Endometrial microvascular endothelial cells (primary cell): ENCODE data around the gene SEC16B. TPM values are rescaled to one million over a fixed set of nuclear protein-coding genes. Genes with fewer than 3 reads are reported as not detected.

Experiments used
- in situ Hi-C: cut with HindIII; loops from 2 replicates; pipeline ENCODE4 v1.10.0; 2017; ENCODE audit warnings: low sequenced_read_pairs, low pct_unique_long_range_greater_than_20kb; ENCODE audit errors: inconsistent ontology term
- total RNA-seq: library from RNA; depleted of rRNA; stranded (reverse); fragments of >200 nt; gene quantifications from one replicate; pipeline ENCODE4 v1.2.3, GENCODE V29; 2015; ENCODE audit errors: inconsistent ontology term

SEC16B gene
- total RNA-seq, 1 donor from 2014 or later = 2.4 TPM

GRCh38 chr1:177979272-177979671 lies 9.4 kb upstream of the SEC16B start:
- in situ Hi-C loops = no loop called here

DNA sequence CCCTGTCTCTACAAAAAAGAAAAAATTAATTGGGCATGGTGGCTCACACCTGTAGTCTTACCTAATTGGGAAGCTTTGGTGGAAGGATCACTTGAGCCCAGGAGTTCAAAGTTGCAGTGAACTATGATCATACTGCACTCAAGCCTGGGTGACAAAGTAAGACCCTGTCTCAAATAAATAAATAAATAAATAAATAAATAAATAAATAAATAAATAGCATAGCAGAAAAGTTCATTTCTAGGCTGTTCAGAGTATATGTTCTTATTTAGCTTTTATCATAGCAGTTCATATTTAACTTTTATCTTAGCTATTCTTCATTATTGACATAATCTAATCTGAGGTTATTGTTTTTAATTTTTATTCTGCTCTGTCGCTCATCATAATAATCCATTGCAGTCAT lies 8.7 kb upstream of the SEC16B start:
- in situ Hi-C loops = no loop called here

DNA sequence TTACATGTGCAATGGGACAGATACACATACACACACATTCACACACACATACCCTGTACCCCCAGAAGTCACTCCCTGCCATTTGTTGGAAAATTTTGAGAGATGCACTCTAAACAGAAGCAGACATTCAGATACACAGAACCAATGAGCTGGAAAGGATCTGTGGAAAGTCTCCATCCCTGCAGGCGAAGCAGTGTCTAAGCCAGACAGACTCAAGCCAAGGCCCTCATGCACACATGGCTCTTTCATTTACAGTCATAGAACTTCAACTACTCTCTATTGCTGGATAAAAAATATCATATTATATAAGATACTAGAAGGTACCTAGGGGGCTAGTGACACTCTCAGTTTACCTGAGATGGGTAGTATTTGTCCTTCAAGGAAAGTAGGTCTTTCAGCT lies 7.3 kb upstream of the SEC16B start:
- in situ Hi-C loops = no loop called here

DNA sequence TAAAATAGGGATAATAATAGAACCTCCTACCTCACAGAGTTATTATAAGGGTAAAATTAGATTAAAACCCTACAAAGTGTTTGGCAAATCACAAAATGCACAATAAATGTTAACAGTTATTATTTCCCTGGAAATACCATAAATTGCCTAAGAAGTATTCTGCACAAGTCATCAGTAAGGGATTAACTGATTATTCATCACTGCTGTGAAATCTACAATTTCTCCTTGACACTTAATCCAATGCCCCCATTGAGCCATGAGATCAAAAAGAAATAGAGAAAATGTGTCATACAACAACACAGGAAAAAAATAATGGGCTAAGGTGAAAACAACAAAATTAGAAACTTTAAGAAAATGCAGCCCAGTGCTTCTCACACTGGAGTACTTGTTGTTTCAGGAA lies 6.7 kb upstream of the SEC16B start:
- in situ Hi-C loops = no loop called here

DNA sequence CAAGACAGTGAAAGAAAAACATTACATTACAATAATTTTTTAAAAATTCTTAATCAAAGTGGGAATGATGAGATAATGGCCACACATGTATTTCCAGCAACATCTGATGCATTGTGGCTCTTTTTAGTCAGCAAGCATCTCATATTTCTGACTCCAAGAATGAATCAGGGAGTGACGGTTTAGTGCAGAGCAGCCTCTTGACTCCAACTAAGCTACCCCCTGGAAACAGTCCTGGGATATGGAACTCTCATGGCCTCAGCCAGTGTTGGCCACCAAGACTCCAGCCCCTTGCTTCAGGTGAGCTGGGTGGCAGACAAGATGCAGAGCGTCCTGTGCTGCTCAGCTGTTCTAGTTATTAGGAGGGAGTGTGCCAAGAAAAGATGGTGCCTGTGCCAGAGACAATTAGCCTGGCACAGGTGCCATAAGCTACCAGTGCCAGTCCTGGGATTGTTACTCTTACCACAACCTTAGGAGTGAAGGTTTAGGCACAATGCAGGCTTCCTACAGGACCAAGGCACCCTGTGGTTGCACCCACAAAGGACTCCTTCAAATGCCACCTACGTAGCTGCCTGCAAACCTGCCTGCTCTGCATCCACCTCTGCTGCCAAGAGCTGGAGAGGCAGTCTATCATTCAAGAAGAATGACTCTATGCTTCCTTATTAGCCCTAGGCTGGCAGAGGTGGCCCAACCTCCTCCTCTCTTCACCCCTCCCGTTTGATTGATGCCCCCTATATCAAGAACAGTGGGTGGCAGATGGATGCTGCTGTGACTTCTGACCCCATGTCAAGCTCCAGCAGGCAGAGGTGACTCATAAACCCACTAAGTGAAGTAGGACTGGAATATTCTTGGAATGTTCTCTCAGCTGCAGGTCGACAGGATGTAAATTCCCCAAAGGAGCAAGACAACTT lies 6.0 kb upstream of the SEC16B start:
- in situ Hi-C loops = no loop called here

DNA sequence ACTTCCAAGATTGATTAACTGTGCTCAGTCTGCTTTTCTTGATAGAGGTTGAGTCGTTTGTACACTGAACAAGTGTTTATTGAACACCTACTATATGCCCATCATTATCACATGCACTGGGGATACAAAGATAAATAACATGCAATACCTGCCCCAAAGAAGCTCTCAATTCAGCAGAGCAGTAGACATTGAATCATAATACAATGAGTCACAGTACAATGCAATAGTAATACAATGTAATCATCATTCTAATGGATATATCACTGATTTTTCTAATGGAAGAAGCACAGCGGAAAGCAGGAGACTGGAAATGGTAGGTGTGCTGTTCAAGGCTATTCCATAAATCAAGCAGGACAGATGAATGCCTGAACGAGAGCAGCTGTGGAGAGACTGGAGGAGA lies 3.7 kb upstream of the SEC16B start:
- in situ Hi-C loops = no loop called here

GRCh38 chr1:177969109-177969508 lies 749 bp downstream of the SEC16B start:
- in situ Hi-C loops = no loop called here

DNA sequence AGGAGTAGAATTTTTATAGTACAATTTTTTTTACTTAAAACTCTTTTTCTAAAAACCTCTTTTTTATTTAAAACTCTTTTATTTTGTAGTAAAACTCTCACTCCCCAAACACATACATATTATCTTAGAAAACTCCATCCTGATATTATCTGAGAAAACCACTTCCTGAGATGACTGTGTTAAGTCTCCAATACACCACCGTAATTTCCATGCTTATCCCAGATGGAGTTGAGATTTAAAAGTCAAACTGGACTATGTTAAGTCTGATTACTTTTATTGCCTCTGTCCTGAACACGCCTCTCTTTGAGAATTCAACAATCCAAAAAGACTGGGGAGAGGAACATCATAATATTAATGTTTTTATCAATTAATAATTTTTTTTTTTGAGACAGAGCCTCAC lies 3.7 kb downstream of the SEC16B start:
- in situ Hi-C loops = no loop called here

GRCh38 chr1:177965293-177965692 lies 4.6 kb downstream of the SEC16B start:
- in situ Hi-C loops = no loop called here

GRCh38 chr1:177964336-177964735 lies 5.5 kb downstream of the SEC16B start:
- in situ Hi-C loops = no loop called here

DNA sequence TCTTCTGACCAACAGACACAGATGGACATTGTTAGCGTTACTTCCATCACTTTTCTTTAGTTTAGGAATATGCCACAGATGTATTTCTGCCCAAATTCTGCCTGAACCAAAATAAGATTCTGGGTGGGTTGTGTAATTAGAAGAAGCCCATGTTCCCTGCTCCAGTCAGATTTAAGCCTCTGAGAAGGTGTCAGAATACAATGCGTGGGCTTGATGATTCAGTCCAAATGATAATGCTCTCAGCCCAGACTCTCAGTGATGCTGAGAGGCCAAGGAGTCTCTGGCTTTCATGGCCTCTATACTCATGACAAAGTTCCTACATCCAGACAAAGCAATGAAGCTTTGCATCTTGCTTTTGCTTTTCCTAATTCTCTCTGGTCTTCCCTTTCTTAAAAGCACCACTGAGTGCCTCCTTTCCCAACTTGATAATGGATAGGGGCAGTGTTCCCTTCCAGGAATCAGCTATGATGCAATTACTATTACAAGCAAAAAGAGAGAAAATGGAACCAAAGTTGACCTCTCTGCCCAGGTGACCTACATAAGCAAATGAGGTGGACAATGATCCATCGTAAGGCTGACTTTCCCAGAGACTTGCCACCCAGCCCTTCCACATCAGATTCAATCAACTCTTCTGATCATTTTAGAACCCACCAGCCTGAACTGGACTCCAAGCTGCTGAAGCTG lies 8.8 kb downstream of the SEC16B start:
- in situ Hi-C loops = no loop called here

DNA sequence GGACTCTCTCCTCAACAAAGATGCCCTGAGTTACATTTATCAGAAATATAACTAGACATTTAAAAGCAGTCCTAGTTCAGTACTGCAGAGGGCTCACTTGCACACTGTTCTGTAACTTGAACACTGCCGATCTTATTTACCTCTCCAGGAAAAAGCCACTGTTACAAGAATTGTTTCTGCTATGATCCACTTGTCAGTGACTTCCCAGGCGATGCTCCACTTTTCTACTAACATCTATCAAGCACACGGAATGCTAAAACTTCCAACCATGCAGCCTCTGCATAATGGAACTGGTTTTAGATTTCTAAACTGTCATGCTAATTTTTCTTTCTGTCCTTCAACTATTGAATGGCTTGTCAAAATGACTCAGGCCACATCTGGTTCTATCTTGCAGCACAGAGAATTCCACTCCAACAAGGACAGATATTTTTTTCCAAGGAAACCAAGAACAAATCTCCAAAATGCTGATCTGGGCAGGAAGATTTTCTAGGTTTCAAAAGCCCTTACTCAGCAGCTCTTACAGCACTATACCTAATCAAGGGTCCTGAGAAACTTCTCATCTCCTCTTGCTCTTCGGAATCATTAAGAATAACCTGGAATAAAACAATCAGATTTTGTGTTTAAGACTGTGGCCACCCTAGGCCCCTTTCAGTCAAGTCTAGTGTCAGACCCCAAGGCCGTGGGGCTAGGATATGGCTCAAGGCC lies 9.9 kb downstream of the SEC16B start:
- in situ Hi-C loops = no loop called here

DNA sequence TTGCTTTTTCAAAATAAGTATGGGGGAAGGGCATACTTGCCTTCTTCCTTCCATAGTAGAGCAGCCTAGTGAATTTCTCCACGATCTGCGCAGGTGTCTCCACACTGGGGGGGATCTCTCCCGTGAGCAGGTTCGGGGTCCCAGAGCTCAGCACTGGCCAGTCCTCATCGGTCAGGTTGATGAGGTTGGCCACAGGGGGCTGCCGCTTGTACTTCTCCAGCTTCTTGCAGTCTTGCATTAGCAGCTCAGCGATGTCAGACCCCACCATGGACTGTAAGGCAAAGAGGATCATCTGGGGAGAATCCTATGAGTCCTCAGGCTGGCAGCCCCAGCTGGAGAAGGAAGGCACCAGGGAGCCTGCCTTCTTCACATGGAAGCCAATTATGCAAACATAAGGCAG lies 11.8 kb downstream of the SEC16B start:
- in situ Hi-C loops = no loop called here

GRCh38 chr1:177954076-177954475 lies 15.8 kb downstream of the SEC16B start:
- in situ Hi-C loops = no loop called here

DNA sequence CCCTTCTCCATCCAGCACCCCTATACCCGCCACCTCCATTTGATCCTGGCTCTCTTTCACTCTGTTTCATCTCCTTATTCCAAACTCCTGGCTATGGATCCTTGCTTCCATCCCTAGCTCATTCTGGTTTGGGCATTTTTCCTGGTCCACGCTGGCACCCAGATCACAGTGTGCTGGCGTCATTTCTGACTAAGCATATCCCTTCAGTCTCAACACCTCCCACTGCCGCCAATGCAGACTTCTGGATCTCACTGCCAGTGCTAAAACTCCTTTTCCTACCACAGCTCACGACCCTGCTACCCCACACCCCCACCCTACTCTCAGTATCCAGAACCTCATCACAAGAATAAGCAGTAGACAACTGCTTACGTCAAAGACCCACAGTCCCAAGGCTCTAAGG lies 16.3 kb downstream of the SEC16B start:
- in situ Hi-C loops = no loop called here

GRCh38 chr1:177952691-177953090 lies 17.2 kb downstream of the SEC16B start:
- in situ Hi-C loops = no loop called here

- in situ Hi-C loops = no loop called here
These were observed 17.6 kb downstream of the SEC16B start for GRCh38 chr1:177952249-177952648.

- in situ Hi-C loops = no loop called here
These were observed 19.4 kb downstream of the SEC16B start for GRCh38 chr1:177950506-177950905.

DNA sequence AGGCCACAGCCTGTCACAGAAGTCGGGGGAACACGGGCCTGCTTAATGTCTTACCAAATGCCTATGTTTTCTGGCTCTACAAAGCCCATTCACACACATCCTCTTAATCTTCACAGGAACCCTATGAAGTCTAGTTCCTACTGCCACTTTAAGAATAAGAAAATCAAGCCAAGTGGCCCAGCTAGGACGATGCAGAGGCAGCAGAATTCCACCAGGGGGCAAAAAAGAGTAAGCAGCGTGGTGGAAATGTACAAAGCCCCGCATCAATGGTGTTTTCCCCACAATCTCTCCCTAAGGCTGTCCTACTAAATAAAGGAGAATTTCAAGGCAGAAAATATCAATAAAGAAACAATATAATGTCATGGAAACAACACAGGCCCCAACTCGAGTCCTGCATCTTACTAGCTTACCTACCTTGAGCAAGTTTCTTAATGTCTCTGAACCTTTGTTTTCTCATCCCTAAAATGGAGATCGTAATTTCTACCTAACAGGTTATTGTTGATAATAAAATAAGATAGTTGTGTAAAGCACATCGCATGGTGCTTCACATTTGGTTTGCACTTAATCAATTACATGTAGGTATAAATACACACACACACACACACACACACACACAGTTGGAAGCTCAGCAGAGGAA lies 21.4 kb downstream of the SEC16B start:
- in situ Hi-C loops = no loop called here
